Activated CD8-positive, alpha-beta T cell treated with anti-CD3 and anti-CD28 coated beads for 36 hours (primary cell): ENCODE results near the gene LSM12. TPM values are rescaled to one million over a fixed set of nuclear protein-coding genes. Genes with fewer than 3 reads are reported as not detected.
"Not testable (repeated sequence)": the region's sequence is repeated elsewhere in the genome, so short reads cannot be mapped to it uniquely, and the experiment has no call there.

Experiments
- ATAC-seq: fragments of 200-7000 bp; cut with Tn5 transposase; one replicate; pipeline ENCODE4 v1.10.0; 2021; ENCODE audit warnings: mild to moderate bottlenecking, moderate library complexity
- CTCF ChIA-PET: fragments of 350-600 bp; sonication (Branson Sonifier 250); formaldehyde crosslinking; loops from one replicate; lab custom pipeline; 2021; ENCODE audit warnings: antibody characterized with exemption; lab: Charles Lee
- POLR2A ChIA-PET: fragments of 350-600 bp; sonication (Branson Sonifier 250); formaldehyde crosslinking; loops from one replicate; lab custom pipeline; 2021; ENCODE audit warnings: antibody characterized with exemption; lab: Charles Lee
- DNase-seq: peaks from one replicate; pipeline ENCODE4 v3.0.0-alpha.2; 2020
- H3K27ac Mint-ChIP-seq: one replicate; pipeline ENCODE4 v1.8.0; 2021; ENCODE audit warnings: mild to moderate bottlenecking, mixed read lengths
- H3K27me3 Mint-ChIP-seq: one replicate; pipeline ENCODE4 v1.8.0; 2021; ENCODE audit warnings: mixed read lengths
- H3K36me3 Mint-ChIP-seq: one replicate; pipeline ENCODE4 v1.8.0; 2021; ENCODE audit warnings: low read depth, mixed read lengths
- H3K4me1 Mint-ChIP-seq: one replicate; pipeline ENCODE4 v1.8.0; 2021; ENCODE audit warnings: low read depth, mixed read lengths
- H3K4me3 Mint-ChIP-seq: one replicate; pipeline ENCODE4 v1.8.0; 2021; ENCODE audit warnings: mild to moderate bottlenecking, moderate library complexity, mixed read lengths
- H3K9me3 Mint-ChIP-seq: one replicate; pipeline ENCODE4 v1.8.0; 2021; ENCODE audit warnings: mixed read lengths
- CTCF ChIP-seq: fragments of 200-600 bp; IDR thresholded peaks from one replicate; pipeline ENCODE4 v1.8.0; 2022; ENCODE audit warnings: antibody characterized with exemption, mild to moderate bottlenecking
- intact Hi-C: fragments of 100-400 bp; cut with micrococcal nuclease; formaldehyde crosslinking; loops from one replicate; pipeline ENCODE4 v1.10.0; 2022
- total RNA-seq, 2 experiments: library from RNA; stranded (reverse); gene quantifications; one replicate each; pipeline ENCODE4 v1.2.3, GENCODE V29; 2021

LSM12 gene
- total RNA-seq, 2 experiments from 2014 or later, result 104 to 110 TPM

GRCh38 chr17:44102849-44103622 lies 36.6 kb upstream of the LSM12 start:
- ChIA-PET CTCF (interaction anchor here (0.7 to 1.6 kb wide), 3 partner anchors 10 to 13 kb away, joined by 3 to 4 read pairs (median 3); no protein-coding TSS in a partner anchor), POLR2A (interaction anchor here (0.5 to 1.3 kb wide), 3 partner anchors 14 to 178 kb away, joined by 3 read pairs; no protein-coding TSS in a partner anchor)

GRCh38 chr17:44101858-44102257 lies 35.4 kb upstream of the LSM12 start:
- DNase-seq, ATAC-seq, H3K27me3 Mint-ChIP-seq, H3K4me3 Mint-ChIP-seq, H3K9me3 Mint-ChIP-seq, H3K4me1 Mint-ChIP-seq, H3K27ac Mint-ChIP-seq, intact Hi-C loops, H3K36me3 Mint-ChIP-seq: not testable (repeated sequence)
- ChIA-PET POLR2A (interaction anchor here (0.7 to 1.3 kb wide), 3 partner anchors 16 to 33 kb away, joined by 3 read pairs; no protein-coding TSS in a partner anchor), CTCF (interaction anchor here (1.0 to 2.2 kb wide), 3 partner anchors 12 to 49 kb away, joined by 3 to 5 read pairs (median 3); no protein-coding TSS in a partner anchor)

More at GRCh38 chr17:44102849-44103622, 36.6 kb upstream of the LSM12 start:
- Mint-ChIP-seq H3K27me3 (no peaks in the 10 kb centered on the region), H3K4me1 (peaks cover 1% of the 10 kb centered on the region), H3K9me3 (no peaks in the 10 kb centered on the region), H3K27ac (no peak overlapping the region), H3K4me3 (no peak overlapping the region), H3K36me3 (no peaks in the 10 kb centered on the region)
- no peak for DNase-seq
- no peak for TF ChIP-seq CTCF
- ATAC-seq, result no peak
- intact Hi-C loops, result no loop called here

DNA sequence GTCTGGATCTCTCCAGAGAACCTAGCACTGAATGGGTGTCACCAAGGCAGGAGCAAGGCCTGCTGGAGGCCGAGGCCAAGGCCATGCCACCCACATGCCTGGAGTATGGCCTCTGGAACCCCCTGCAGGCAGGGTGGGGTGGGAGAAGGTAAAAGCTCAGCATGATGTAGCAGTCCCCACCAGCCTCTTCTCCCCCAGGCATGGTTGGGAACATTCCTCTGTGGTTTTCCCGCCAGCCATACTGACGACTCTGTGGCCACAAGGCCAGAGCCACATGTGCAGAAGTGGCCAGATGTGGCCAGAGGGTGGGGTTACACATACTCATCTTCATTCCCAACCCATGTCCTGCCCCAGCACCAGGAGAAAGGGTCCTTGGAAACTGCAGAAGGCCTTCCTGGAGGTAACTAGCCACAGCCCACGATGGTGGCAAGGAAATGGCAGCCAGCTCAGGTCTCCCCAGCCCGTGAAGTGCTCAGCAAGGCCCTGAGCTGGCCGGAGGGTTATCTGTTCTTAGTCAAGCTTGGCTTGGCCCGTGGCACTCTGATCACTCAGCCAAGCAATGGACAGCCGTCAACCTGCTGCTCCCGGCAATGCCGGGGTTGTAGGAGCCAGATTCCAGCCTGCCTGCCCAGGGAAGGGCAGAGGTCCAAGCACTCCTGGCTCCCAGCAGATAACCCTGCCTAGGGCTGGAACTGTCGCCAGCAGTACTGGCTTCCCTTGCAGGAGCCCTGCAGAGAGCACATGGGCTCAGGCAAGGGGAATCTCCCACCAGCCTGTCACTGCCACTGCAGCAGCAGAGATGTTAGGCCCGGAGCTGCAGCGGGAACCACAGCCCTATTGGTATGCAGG lies 30.9 kb upstream of the LSM12 start:
- H3K4me1 Mint-ChIP-seq, result peaks cover 13% of the 10 kb centered on the region
- intact Hi-C loops, result no loop called here
- CTCF ChIA-PET, result interaction anchor here (1.4 kb wide), 1 partner anchor 71 kb away, joined by 3 read pairs; no protein-coding TSS in a partner anchor
- ATAC-seq (no peak), DNase-seq (no peak)
- H3K36me3 Mint-ChIP-seq, result no peaks in the 10 kb centered on the region
- H3K27me3 Mint-ChIP-seq, result no peaks in the 10 kb centered on the region
- POLR2A ChIA-PET, result no interaction called here
- H3K9me3 Mint-ChIP-seq, result no peaks in the 10 kb centered on the region
- no peak for TF ChIP-seq CTCF
- no peak overlapping the region for H3K27ac Mint-ChIP-seq
- no peak overlapping the region for H3K4me3 Mint-ChIP-seq

GRCh38 chr17:44095647-44096496 lies 29.4 kb upstream of the LSM12 start:
- POLR2A ChIA-PET, result interaction anchor here (1.0 to 1.4 kb wide), 2 partner anchors 25 to 42 kb away, joined by 3 to 5 read pairs; partner anchors contain the start of gene G6PC3

More at GRCh38 chr17:44095647-44096496, 29.4 kb upstream of the LSM12 start:
- TF ChIP-seq CTCF, result no peak
- no peak for ATAC-seq
- H3K27ac Mint-ChIP-seq, result peak overlapping the region; percentile 57
- DNase-seq, result no peak
- H3K27me3 Mint-ChIP-seq, result no peaks in the 10 kb centered on the region
- peaks cover 13% of the 10 kb centered on the region for H3K4me1 Mint-ChIP-seq
- no peak overlapping the region for H3K4me3 Mint-ChIP-seq
- intact Hi-C loops, result no loop called here
- H3K9me3 Mint-ChIP-seq, result no peaks in the 10 kb centered on the region
- CTCF ChIA-PET, result interaction anchor here (1.0 to 1.4 kb wide), 2 partner anchors 20 to 72 kb away, joined by 3 read pairs; no protein-coding TSS in a partner anchor
- no peaks in the 10 kb centered on the region for H3K36me3 Mint-ChIP-seq
